ENCODE data around the gene KIF22.

KIF22 gene

DNA sequence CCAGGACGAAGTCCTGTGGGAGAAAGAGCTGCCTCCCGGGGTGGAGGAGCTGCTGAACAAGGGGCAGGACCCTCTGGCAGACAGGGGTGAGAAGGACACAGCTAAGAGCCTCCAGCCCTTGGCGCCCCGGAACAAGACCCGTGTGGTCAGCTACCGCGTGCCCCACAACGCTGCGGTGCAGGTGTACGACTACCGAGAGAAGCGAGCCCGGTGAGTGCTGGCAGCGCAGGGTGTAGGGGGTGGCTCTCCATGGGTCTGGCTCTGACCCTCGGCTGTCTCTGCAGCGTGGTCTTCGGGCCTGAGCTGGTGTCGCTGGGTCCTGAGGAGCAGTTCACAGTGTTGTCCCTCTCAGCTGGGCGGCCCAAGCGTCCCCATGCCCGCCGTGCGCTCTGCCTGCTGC, 51.1 kb downstream of the KIF22 start:
- DNase-seq (ENCODE audit: low read depth, low spot score): no peak

DNA sequence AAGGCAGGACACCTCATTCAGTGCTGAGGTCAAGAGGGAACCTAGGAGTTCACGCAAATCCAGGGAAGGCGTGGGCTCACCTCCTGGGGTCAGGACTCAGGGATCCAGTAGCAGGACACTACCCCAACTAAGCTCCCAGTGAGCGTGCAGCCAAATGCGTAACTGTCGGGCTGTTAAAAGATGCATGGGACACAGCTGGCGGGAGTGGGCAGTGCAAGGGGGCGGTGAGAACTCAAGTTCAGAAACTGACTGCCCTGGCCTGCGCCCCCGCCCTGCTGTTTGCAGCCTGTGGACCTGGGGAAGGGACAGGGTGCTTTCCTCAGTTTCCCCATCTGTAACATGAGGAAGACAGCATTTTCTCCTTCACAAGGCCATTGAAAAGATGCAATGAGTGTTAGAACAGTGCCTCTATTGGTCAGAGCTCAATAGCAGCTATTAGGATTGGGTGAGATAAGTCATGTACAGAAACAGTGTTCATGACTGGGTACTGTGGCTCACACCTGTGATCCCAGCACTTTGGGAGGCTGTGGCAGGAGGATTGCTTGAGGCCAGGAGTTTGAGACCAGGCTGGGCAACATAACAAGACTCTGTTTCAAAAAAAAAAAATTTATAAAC, 52.3 kb downstream of the KIF22 start:
- DNase-seq (ENCODE audit: low read depth, low spot score): no peak

DNA sequence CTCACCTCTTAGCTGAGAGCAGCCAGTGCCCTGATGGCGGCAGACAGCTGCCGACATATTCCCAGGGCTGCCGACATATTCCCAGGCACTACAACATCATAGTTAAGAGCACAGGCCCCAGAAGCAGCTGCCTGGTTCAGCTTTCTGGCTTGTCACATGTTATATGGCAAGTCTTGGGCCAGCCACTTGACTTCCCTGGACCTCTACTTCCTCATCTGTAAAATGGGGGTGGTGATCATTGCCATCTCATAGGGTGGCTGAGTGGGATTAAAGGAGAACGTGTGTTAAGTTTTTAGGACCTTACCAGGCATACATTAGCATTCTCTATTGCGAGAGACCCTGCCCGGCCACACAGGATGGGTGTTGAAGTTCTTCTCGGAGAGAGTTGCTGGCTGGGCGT, 53.4 kb downstream of the KIF22 start:
- no peak for DNase-seq (ENCODE audit: low read depth, low spot score)

DNA sequence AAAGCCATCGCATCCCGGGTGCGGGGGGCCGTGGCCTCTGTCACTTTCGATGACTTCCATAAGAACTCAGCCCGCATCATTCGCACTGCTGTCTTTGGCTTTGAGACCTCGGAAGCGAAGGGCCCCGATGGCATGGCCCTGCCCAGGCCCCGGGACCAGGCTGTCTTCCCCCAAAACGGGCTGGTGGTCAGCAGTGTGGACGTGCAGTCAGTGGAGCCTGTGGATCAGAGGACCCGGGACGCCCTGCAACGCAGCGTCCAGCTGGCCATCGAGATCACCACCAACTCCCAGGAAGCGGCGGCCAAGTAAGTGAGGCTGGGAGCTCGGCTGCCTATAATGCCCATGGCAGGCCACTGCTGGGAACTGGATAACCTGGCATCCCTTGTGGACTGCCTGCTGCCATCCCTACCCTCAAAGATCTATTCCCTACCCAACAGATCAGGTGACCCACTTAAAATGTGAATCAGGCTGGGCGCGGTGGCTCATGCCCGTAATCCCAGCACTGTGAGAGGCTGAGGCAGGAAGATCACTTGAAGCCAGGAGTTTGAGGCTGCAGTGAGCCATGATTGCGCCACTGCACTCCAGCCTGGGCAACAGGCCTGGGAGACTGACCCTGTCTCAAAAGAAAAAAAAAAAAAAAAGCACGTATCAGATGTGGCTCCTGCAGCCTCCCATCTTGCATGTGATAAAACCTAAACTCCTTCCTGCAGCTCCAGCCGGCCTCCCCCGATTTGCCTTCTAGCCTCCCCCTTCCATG, 54.2 kb downstream of the KIF22 start:
- DNase-seq (ENCODE audit: low read depth, low spot score): no peak

DNA sequence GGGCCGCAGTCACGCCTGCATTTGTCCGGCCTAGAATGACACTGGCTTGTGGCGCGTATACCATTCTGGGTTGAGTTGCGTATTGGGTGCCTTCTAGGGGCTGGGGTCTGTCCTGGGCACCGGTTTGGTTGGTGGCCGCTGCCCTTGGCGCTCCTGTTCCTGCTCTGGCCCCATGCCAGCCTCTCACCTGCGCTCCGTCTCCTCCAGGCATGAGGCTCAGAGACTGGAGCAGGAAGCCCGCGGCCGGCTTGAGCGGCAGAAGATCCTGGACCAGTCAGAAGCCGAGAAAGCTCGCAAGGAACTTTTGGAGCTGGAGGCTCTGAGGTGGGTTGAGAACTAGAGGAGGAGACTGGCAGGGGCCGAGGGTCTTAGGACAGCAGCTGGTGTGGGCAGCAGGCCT, 55.1 kb downstream of the KIF22 start:
- DNase-seq (ENCODE audit: low read depth, low spot score): no peak

DNA sequence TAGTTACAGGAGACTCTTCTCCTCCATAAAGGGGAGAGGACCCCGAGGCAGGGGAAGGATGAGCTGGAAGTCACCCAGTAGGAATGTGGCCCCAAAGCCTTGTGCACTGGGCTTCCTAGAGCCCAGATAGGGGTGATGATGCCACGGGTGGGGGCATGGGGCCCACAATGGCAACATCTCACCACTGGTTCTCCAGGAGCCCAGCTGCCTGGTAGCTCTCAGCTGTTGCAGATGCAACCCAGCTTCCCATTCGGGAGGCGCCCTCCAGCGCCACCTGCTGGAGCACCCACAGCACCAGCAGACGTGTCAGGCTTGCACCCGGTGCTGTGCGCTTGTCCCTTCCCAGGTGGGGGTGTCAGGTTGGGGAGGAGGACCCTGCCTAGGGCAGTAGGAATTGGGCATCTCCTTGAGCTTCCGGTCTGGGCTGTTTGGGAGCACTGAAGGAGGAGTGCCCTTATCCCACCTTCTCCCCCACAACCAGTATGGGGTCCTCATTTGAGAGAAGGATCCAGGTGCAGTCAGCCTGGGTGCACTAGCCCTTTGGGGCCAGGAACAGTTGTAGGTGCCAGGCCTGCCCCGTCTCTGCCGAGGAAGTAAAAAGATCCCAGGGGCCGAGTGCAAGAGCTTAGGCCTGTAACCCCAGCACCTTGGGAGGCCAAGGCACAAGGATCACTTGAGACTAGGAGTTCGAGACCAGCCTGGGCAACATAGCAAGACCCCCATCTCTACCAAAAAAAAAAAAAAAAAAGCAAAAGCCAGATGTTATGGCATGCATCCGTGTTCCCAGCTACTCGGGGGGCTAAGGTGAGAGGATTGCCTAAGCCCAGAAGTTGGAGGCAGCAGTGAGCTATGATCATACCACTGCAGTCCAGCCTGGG, 58.1 kb downstream of the KIF22 start:
- DNase-seq (ENCODE audit: low read depth, low spot score): no peak

DNA sequence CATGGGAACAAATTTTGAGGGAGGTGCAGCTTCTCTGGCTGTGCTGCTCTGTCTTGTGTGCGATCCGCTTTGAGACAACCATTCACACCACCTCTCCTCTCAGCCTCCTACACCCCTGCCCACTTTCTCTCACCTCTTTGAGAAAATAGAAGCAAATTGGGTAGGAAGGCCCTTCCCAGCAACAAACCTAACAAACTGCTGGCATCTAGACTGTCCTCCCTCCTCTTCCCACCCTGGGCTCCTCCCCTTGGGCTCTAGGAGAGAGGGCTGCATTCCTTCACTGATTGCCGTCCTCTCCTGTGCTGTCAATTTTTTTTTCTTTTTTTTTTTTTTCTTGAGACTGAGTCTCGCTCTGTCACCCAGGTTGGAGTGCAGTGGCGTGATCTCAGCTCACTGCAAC, 59.0 kb downstream of the KIF22 start:
- DNase-seq (ENCODE audit: low read depth, low spot score): no peak

DNA sequence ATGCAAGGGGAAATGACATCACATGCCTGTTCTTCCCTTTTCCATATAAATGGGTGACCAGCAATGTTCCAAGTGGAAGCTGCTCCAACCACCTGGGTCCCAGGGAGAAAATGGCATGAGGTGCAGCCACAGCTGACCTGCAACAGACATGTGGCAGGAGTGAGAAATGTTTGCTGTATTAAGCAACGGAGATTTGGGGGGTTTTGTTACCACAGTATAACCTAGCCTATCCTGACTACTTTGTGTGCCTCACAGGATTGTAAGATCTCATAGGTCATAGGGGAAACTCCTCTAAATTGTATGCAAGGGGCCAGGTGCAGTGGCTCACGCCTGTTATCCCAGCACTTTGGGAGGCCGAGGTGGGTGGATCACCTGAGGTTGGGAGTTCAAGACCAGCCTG, 60.4 kb downstream of the KIF22 start:
- DNase-seq (ENCODE audit: low read depth, low spot score): no peak

DNA sequence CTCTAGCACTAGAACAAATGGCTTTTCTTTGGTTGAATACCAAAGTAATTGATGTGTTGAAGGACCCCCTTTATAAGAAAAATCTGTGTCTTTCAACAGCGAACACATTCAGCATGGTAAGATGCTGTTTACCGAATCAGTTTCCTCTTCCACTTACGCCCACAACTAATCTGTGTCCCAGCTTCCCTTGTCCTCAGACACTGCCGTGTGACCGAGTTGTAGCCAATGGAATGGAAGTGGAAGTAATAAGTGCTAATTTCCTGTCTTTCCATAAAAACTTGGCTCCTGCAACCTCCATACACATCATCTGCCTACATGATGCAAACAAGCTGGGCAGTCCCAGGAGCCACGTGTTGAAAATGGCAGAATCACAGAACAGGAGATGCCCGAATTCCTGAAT, 62.1 kb downstream of the KIF22 start:
- no peak for DNase-seq (ENCODE audit: low read depth, low spot score)

DNA sequence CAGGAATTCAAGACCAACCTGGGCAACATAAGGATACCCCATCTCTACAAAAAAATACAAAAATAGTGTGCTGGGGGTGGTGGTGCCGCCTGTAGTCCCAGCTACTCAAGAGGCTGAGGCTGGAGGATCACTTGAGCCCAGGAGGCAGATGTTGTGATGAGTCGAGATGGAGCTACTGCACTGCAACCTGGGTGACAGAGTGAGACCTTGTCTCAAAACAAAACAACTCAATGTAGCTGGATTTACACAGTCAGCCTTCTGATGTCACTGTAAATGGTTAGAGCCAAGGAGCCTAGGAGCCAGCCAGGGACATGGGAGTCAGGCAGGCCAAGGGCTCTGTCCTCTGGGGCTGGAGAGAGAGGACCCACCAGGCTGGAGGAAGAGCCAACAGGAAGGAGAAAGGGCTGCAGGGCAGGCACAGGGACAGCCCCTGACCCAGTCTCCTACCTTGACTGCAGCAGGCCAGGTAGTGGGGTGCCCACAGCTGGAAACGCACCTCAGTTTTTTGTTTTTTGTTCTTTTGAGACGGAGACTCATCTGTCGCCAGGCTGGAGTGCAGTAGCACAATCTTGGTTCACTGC, 64.1 kb downstream of the KIF22 start:
- no peak for DNase-seq (ENCODE audit: low read depth, low spot score)

Measured in smooth muscle cell of the brain vasculature (primary cell).